Measurements from ENCODE around the gene AKR1A1.
"Not testable (repeated sequence)": the region's sequence is repeated elsewhere in the genome, so short reads cannot be mapped to it uniquely, and the experiment has no call there.

AKR1A1 gene

GRCh38 chr1:45585110-45585426, 34.4 kb downstream of the AKR1A1 start:
- DNase-seq (ENCODE audit: extremely low read depth, low read depth): no peak
- TF ChIP-seq CTCF (IDR thresholded peaks at IDR 0.05; ENCODE audit: low read depth, low read length, missing control alignments): no peak
- peak overlapping the region; percentile 98 for H3K4me3 ChIP-seq (replicated peaks; ENCODE audit: low read depth, low read length)

GRCh38 chr1:45585496-45586075, 35.0 kb downstream of the AKR1A1 start:
- peak overlapping the region; percentile 98 for H3K4me3 ChIP-seq (replicated peaks; ENCODE audit: low read depth, low read length)
- DNase-seq (ENCODE audit: extremely low read depth, low read depth): no peak
- no peak for TF ChIP-seq CTCF (IDR thresholded peaks at IDR 0.05; ENCODE audit: low read depth, low read length, missing control alignments)

- no peak for TF ChIP-seq CTCF (IDR thresholded peaks at IDR 0.05; ENCODE audit: low read depth, low read length, missing control alignments)
- H3K4me3 ChIP-seq (replicated peaks; ENCODE audit: low read depth, low read length): peak overlapping the region; percentile 98; the same call in 1 of the 2 replicates
- DNase-seq (ENCODE audit: extremely low read depth, low read depth): no peak
These were observed 36.1 kb downstream of the AKR1A1 start for GRCh38 chr1:45586769-45587168.

GRCh38 chr1:45589861-45590260, 39.2 kb downstream of the AKR1A1 start:
- H3K4me3 ChIP-seq (replicated peaks; ENCODE audit: low read depth, low read length): no peak overlapping the region
- TF ChIP-seq CTCF (IDR thresholded peaks at IDR 0.05; ENCODE audit: low read depth, low read length, missing control alignments): no peak
- DNase-seq (ENCODE audit: extremely low read depth, low read depth): no peak

- no peak for TF ChIP-seq CTCF (IDR thresholded peaks at IDR 0.05; ENCODE audit: low read depth, low read length, missing control alignments)
- H3K4me3 ChIP-seq (replicated peaks; ENCODE audit: low read depth, low read length): no peak overlapping the region
- DNase-seq (ENCODE audit: extremely low read depth, low read depth): no peak
These were observed 43.8 kb downstream of the AKR1A1 start for GRCh38 chr1:45594412-45594811.

- not testable (repeated sequence) for H3K4me3 ChIP-seq (replicated peaks; ENCODE audit: low read depth, low read length); DNase-seq (ENCODE audit: extremely low read depth, low read depth)
These were observed 46.1 kb downstream of the AKR1A1 start for GRCh38 chr1:45596765-45597164.

- H3K4me3 ChIP-seq (replicated peaks; ENCODE audit: low read depth, low read length): no peak overlapping the region
- no peak for DNase-seq (ENCODE audit: extremely low read depth, low read depth)
- no peak for TF ChIP-seq CTCF (IDR thresholded peaks at IDR 0.05; ENCODE audit: low read depth, low read length, missing control alignments)
These were observed 53.6 kb downstream of the AKR1A1 start for GRCh38 chr1:45604239-45604638.
